GM08714 (cell line): ENCODE results near the gene FOXJ3.

Experiments used
- H3K4me3 ChIP-seq: fragments of 200-500 bp; sonication (Bioruptor generic); 2 replicates; pipeline ENCODE4 v1.5.1; 2014; ENCODE audit warnings: mild to moderate bottlenecking, low read length, inconsistent platforms
- ZNF274 ChIP-seq: IDR thresholded peaks from 2 replicates; pipeline ENCODE4 v1.6.1; 2012; ENCODE audit warnings: mild to moderate bottlenecking, low read depth, low read length

Gene FOXJ3

GRCh38 chr1:42335050-42335808, at the start of gene FOXJ3:
Gene FOXJ3 (minus strand): TSS chr1:42335235. CDS start chr1:42311093, 24,142 bp downstream.
- no peak for TF ChIP-seq ZNF274
- H3K4me3 ChIP-seq: peak within 1 kb of the TSS; percentile 95

GRCh38 chr1:42381280-42381673, 46.2 kb upstream of the FOXJ3 start:
- TF ChIP-seq ZNF274: no peak
- H3K4me3 ChIP-seq: peak overlapping the region; percentile 73; the same call in 1 of the 2 replicates

GRCh38 chr1:42380586-42381279, 45.7 kb upstream of the FOXJ3 start, which contains the start of gene RIMKLA:
Gene RIMKLA (plus strand): TSS chr1:42380792. CDS start chr1:42380935, 143 bp downstream.
- TF ChIP-seq ZNF274: no peak
- peak within 1 kb of the TSS; percentile 73; the same call in 1 of the 2 replicates for H3K4me3 ChIP-seq

GRCh38 chr1:42379794-42380585, 45.0 kb upstream of the FOXJ3 start:
- no peak for TF ChIP-seq ZNF274
- peak overlapping the region; percentile 73; the same call in 1 of the 2 replicates for H3K4me3 ChIP-seq

GRCh38 chr1:42372796-42373195, 37.8 kb upstream of the FOXJ3 start:
- H3K4me3 ChIP-seq: no peak overlapping the region
- no peak for TF ChIP-seq ZNF274

GRCh38 chr1:42370876-42371549, 36.0 kb upstream of the FOXJ3 start:
- TF ChIP-seq ZNF274: no peak

GRCh38 chr1:42369471-42369870, 34.4 kb upstream of the FOXJ3 start:
- TF ChIP-seq ZNF274: no peak
- H3K4me3 ChIP-seq: no peak overlapping the region

More at GRCh38 chr1:42370876-42371549, 36.0 kb upstream of the FOXJ3 start:
- no peak overlapping the region for H3K4me3 ChIP-seq

GRCh38 chr1:42368096-42368795, 33.2 kb upstream of the FOXJ3 start:
- no peak for TF ChIP-seq ZNF274
- no peak overlapping the region for H3K4me3 ChIP-seq

GRCh38 chr1:42365118-42365517, 30.1 kb upstream of the FOXJ3 start:
- H3K4me3 ChIP-seq: no peak overlapping the region
- no peak for TF ChIP-seq ZNF274

- TF ChIP-seq ZNF274: no peak
- no peak overlapping the region for H3K4me3 ChIP-seq
These were observed 29.5 kb upstream of the FOXJ3 start for GRCh38 chr1:42364542-42364941.

GRCh38 chr1:42364089-42364488, 29.1 kb upstream of the FOXJ3 start:
- no peak for TF ChIP-seq ZNF274
- no peak overlapping the region for H3K4me3 ChIP-seq

GRCh38 chr1:42359466-42359865, 24.4 kb upstream of the FOXJ3 start:
- no peak overlapping the region for H3K4me3 ChIP-seq
- no peak for TF ChIP-seq ZNF274

- TF ChIP-seq ZNF274: no peak
- H3K4me3 ChIP-seq: no peak overlapping the region
These were observed 23.8 kb upstream of the FOXJ3 start for GRCh38 chr1:42358791-42359190.
